GM19043 (cell line): ENCODE results near the gene TSKU.

Experiments used
- ATAC-seq: cut with Tn5 transposase; IDR thresholded peaks from one replicate; pipeline ENCODE4 v1.9.1; 2021; ENCODE audit warnings: low read depth; ENCODE audit not compliant: unreplicated experiment

TSKU gene

DNA sequence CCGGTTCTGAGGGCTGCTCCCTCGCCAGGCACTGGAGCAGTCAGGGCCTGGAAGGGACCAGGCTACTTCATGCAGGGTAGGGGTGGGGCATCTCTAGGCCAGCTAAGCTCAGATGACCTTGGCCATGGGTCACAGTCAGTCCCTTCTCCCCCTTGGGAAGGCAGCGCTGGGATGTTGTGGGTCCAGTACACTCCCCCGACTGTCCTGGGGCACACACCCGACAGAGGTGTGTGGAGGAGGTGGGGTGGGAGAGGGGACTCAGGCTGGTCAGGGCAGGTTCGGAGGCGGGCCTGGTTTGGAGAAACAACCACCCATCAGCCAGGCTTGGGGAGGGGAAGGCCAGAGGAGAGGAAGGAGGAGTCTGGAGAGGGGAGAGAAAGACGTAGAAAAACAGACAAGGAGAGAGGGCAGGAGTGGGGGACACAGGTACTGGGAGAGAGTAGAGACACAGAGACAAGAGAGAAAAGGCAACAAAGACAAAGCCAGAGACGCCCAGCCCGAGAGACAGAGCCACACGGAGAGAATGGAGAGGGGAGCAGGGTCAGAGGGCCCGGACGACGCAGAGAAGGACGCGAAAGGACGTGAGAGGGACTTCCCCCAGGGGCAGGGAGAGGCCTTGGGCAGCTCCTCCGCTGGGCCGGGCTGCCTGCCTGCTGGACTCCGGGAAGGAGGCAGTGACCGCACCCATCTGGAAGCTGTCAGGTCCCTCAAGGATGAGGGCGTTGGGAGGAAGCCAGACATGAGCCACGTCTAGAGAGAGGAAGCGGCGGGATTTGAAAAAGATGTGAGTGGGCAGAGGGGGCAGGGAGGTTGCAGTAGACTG, 30.6 kb upstream of the TSKU start:
- no peak for ATAC-seq

DNA sequence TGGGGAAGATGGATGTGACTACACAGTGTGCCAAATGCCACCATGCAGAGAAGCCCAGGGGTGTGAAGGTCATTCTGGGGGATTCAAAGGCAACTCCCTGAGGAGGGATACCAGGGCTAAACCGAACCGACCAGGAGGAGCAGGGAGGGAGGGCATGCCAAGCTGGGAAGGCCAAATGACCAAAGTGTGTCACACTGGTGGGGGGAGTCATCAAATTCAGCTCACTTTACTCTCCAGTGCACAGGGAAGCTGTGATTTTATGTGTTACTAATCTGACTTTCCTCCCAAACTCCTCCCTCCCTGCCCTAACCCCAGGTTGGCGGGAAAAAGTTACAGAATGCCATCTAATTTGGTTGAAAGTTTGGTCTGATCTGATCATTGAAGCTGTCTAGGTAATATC, 29.7 kb upstream of the TSKU start:
- no peak for ATAC-seq

DNA sequence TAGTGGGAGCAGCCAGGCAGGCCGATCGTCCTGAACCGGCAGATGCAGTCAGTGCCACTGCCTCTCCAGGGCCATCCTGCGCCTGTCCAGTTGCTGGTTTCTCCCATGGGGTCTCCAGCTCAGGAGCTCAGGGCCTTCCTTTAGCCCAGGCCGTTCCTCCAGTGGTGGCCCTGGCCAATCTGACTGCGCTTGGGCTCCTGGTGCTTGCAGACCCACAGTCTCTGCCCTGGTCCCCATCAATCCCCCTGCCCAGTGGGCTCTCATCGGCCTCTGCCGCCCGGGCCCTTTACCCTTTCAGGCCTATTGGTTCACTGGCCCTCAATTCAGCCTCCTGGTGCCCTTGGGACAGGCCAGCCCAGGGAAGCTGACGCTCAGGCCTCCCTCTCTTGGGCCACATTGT, 29.2 kb upstream of the TSKU start:
- no peak for ATAC-seq

- no peak for ATAC-seq
Observed at GRCh38 chr11:76756341-76756741, 26.8 kb upstream of the TSKU start.

- ATAC-seq, result no peak
Observed at GRCh38 chr11:76758311-76758710, 24.8 kb upstream of the TSKU start.

- no peak for ATAC-seq
Observed at GRCh38 chr11:76759092-76759491, 24.1 kb upstream of the TSKU start.

DNA sequence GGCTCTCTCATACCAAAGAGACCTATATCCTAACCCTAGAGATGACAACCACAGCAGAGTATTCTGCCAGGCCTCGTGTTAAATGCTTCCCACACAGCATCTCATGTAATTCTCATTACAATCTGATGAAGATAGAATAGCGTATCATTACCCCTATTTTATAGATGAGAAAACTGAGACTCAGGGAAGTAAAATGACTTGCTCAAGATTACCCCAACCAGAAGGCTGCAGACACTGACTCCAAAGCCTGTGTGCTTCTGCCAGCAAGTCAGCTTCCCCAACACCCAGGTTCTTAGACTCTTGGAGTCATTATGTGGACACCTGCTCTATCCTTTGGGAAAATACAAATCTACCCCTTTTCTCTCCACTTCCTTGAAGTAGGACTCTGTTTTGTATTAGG, 23.6 kb upstream of the TSKU start:
- no peak for ATAC-seq

- no peak for ATAC-seq
Observed at GRCh38 chr11:76760236-76760635, 22.9 kb upstream of the TSKU start.

DNA sequence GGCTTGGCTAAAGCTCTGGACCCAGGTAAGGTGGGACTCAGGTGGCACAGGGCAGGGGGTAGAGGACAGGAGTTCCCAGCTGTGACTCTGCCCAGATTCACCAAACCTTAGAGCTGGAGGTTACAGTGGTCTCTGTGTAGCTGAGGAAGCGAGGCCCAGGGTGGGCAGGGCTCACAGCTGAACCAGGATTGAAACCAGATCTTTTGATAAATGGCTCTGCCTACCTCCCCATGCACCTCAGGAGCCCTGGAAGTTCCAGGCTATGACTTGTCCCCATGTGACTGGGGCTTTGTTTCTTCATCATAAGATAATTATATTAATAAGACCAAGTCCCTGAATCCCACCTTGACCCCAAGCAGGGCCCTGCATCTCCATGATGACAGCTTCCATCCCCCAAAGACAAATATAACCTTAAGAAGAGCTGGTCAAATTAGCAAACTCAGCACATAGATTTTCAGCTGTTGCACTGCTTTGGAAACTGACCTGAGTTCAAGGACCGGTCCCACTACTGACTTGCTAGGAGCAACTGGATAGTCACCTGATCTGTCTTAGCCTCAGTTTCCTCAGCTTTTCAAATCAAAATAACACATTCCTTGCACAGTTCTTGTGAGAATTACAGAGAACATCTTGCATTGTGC, 21.3 kb upstream of the TSKU start:
- no peak for ATAC-seq

- no peak for ATAC-seq
Observed at GRCh38 chr11:76762356-76762752, 20.8 kb upstream of the TSKU start.

DNA sequence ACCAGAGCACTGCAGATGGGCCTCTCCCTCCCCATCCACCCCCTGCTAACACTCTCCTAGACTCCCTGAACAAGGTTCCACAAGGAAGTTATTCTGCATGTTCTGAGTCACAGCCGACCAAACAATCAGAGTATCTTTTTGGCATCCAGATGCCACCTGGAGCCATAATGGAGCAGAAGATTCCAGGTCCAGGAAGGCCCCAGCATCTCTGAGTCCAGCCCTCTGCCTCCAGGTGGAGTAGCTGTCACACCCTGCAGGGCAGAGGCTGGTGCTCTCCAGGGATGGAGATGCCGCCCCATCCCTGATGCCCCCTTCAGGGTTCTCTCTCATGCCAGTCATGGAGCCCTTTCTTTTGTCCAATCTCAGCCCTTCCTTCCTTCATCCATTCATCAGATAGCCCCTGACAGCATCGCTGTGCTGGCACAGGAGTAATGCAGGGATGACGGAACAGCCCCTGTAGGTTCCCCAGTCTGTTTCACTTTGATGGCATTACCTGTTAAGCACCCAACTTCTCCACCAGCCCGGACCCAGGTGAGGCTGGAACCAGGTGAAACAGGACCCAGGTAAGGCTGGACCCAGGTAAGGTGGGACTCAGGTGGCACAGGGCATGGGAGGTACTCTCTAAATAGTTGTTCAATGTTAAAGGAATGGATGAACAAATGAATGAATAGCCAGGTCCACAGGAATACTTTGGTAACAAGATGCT, 20.1 kb upstream of the TSKU start:
- ATAC-seq, result no peak

DNA sequence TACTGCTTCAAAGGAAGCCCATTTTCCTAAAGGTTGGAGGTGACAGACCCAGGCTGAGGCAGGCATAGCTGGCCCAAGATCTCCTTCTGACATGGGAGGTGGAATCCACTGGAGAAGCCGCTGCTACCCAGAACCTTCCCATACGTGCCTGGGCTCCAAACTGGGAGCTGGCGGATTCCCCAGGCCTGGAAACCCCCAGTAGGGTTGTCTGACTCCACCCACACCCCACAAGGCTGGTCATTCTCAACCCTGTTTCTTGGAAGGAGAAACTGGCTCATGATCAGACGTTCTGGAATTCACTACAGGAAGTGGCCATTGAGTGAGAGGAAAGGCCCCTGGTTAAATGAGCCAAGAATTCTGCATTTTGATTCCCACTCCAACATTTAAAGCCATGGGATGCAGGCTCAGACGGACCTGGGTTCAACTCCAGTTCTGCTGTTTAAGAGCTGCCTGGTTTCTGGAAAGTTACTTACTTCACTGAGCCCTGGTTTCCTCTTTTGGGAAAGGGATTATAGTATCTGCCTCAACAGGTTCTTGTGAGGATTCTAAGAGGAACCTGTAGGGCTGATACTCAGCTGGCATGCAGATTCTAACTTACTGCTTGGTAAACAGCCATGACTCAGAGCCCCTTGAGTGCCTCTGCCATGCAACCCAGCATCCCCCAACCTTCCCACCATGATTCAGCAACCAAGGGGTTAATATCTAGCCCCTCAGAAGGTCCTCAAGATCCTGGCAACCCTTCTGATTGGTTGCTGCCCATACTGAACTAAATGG, 19.4 kb upstream of the TSKU start:
- no peak for ATAC-seq

GRCh38 chr11:76764941-76765665, 18.1 kb upstream of the TSKU start:
- ATAC-seq, result no peak

DNA sequence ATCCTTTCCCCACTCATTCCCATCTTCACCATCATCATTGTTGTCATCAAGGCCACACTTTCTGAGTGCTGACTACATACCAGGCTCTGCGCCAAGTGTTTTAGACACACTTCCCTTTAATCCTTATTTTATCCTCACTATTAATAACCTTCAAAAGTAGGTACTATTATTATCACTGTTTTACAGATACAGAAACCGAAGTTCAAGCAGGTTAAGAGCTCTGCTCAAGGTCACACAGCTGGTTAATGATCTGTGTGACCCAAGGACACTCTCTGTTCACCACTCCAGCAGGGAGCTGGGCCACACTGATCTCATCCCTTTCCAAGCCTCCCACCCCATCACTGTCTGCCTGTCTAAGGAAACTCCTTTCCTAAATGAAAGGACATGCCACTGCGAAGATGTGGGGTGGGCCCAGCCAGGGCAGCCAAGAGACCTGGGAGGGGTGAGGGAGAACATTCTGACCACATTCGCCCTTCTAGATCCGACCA, 17.2 kb upstream of the TSKU start:
- ATAC-seq, result no peak

DNA sequence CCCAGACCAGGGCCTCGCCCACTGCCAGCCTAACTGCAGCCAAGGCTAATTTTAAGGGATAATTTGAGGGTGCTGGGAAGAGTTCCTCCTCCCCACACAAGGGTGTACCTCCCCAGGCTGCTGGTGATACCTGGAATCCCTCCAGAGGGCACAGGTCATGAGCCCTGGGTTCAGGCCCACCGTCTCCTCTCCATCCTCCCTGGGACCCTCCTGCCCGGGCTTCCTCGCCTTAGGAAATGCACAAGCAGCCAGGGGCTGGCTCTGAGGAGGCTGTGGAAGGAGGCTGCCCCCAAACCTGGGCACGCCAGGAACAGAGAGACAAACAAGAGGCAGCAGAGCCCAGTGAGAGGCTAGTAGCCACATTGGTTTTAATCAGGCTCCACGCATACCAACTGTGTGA, 16.6 kb upstream of the TSKU start:
- no peak for ATAC-seq

- ATAC-seq, result no peak
Observed at GRCh38 chr11:76767659-76768058, 15.5 kb upstream of the TSKU start.

DNA sequence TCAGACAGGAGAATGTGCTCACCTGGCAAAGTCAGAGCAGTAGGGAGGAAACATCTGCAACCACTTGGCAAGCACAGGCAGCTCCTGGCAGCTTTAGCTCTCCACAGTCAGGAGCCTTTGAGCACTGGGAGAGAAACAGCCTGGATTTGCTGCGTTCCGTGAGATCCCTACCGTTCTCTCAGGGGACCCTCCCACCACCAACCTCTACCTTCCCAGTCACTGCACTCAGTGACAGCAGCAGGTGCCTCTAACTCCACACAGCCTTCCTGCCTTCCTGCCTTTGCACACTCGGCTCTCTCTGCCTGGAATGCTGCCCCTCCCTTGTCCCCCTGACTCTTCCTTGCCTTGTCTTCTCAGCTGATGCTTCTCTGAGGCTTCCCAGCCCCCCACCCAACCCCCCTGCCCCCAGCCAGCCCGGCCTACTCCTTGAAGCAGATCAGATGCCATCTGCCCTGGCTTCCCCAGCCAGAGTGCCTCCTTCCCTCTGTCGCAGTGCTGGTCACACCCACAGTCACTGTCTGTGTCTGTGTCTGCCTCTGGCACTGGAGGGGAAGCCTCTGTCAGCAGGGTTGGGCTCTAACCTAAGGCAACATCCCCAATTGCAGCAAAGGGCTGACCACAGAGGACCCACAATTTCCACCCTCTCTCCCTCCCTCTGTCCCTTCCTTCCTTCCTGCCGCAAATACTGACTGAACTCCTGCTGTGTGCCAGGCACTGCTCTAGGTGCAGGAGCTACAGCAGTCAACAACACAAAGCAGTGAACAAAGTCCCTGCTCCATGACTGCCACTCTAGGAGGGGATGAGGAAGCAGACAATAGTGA, 14.9 kb upstream of the TSKU start:
- ATAC-seq, result no peak

- ATAC-seq, result no peak
Observed at GRCh38 chr11:76768909-76769560, 14.1 kb upstream of the TSKU start.
